Epithelial cell of esophagus (primary cell): ENCODE measurements around the gene UGT8.
"Not testable (repeated sequence)": the region's sequence is repeated elsewhere in the genome, so short reads cannot be mapped to it uniquely, and the experiment has no call there.

ENCODE experiments used
- DNase-seq: peaks from one replicate; pipeline ENCODE4 v3.0.0; 2010; ENCODE audit warnings: low read depth
- H3K4me3 ChIP-seq: 2 replicates; pipeline ENCODE4 v1.5.1; 2011; ENCODE audit warnings: mild to moderate bottlenecking, low read length, control low read depth
- CTCF ChIP-seq: IDR thresholded peaks from 2 replicates; pipeline ENCODE4 v1.5.1; 2011; ENCODE audit warnings: low read depth, mild to moderate bottlenecking, low read length, control low read depth, inconsistent platforms; ENCODE audit not compliant: insufficient read depth; ENCODE audit errors: missing control alignments

UGT8 gene

DNA sequence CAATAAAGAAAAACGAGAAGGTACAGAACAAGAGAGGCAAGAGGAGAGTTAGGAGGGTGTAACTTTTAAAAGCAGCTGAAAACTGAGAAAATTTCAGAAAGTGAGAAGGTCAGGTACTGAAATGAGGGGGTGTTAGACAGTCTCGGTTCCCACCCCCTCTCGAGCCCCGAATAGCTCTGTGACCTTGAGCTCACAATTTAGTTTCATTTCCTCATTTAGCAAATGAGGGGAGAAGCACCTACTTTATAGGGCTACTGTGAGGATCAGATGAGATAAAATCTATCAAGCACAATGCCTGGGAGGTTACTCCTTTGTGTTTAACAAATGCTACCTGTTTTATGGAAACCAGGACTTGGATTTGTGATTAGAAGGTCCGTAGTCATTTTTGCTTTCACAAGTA lies 4.9 kb downstream of the UGT8 start:
- H3K4me3 ChIP-seq: no peak overlapping the region
- TF ChIP-seq CTCF: no peak
- DNase-seq: no peak

DNA sequence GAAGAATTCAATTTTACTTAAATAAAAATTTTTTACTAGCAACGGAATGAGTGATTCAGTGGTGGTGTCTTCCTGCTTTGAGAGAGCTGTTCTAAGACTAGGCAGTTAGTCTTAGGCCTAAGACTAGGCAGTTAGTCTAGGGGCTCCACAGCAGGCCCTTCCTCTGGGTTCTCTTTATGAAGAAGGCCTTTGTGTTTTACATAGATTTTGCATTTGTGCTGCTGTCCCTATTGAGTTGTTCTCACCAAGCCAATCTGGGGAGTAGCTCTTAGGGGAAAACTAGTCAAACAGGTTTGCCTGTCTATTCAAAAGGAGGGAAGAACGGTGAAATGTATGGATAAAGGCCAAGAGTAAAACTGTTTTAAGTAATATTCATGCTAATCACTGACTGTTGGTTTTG lies 7.6 kb downstream of the UGT8 start:
- DNase-seq: peak; percentile 62
- no peak for TF ChIP-seq CTCF

DNA sequence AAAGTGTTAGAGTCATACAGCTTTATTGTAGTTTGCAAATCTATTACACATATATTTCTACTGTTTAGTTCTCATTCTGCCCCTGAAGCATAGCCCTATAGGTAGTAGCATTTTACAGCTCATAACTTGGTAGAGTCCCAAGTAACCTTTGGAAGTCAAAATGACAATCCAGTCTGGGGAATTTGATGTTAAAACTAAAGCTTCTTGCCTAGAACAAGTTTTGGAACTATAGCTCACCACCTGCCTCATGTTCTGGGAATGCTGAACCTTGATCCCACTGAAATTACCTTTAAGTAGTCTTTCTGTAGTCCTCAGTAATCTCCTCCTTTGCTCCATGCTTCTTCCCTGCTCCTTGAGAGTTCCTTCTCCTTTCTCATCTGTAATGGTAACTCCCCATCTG lies 8.4 kb downstream of the UGT8 start:
- H3K4me3 ChIP-seq: no peak overlapping the region
- no peak for DNase-seq
- TF ChIP-seq CTCF: no peak

More for the DNA sequence above, 7.6 kb downstream of the UGT8 start:
- no peak overlapping the region for H3K4me3 ChIP-seq

GRCh38 chr4:114613560-114613959 lies 15.0 kb downstream of the UGT8 start:
- no peak overlapping the region for H3K4me3 ChIP-seq
- TF ChIP-seq CTCF: no peak
- no peak for DNase-seq

DNA sequence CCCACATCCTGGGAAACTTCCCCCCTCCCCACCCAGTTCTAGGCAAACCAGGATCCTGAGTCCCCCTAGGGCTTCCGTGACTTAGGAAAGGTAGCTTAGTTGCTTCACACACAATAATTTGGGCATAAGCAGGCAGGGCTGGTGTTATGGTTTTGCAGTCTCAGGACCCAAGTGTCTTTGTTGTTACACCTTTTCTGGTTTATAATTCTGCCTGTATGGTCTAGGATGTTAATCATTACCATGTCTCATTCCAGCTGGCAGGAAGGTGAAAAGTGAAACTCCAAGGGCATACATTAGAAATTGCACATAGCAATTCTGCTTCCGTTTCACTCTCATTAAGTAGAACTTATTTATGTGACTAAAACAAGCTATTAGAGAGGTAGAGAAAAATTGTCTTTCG lies 16.8 kb downstream of the UGT8 start:
- H3K4me3 ChIP-seq: no peak overlapping the region
- no peak for TF ChIP-seq CTCF
- DNase-seq: no peak

GRCh38 chr4:114616036-114616435 lies 17.4 kb downstream of the UGT8 start:
- DNase-seq, H3K4me3 ChIP-seq: not testable (repeated sequence)

DNA sequence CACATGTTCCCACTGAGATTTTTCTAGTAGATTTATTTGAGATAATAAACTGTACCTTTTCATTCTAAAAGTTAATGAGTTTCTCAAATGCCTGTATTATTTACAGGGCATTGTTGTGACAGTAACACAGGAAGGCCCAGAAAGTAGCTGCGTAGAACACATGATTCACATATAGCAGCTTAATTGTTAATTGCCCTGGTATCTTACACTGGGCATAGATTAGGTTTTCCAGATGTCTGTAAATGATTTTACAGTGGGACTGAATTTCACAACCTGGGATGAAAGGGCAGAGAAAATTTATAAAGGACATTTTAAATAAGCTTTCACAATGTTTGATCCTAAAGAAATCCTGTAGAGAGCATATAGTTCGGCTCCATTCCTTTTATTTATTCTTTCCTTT lies 27.6 kb downstream of the UGT8 start:
- DNase-seq: no peak
- no peak for TF ChIP-seq CTCF

More for the DNA sequence above, 27.6 kb downstream of the UGT8 start:
- no peak overlapping the region for H3K4me3 ChIP-seq
